Thymus (tissue), 11 donors: Measurements from ENCODE around the gene POU2F3. TPM values are rescaled to one million over a fixed set of nuclear protein-coding genes. Genes with fewer than 3 reads are reported as not detected.

Experiments
- DNase-seq, 9 donors: peaks; one replicate each; pipeline ENCODE4 v3.0.0-alpha.2; 2013; ENCODE audit warnings: low spot score in 9 of 9, low read depth in 6 of 9, missing footprints in 1 of 9
- H3K27ac ChIP-seq, 2 donors: one replicate each; pipeline ENCODE4 v1.5.1; 2013; ENCODE audit warnings: control low read depth in 1 of 2, low read depth in 1 of 2, low read length in 1 of 2, mild to moderate bottlenecking in 1 of 2, moderate library complexity in 1 of 2
- H3K27me3 ChIP-seq, 2 donors: one replicate each; pipeline ENCODE4 v1.5.1; 2013; ENCODE audit warnings: low read length in 1 of 2; ENCODE audit not compliant: control insufficient read depth in 2 of 2, insufficient read depth in 1 of 2
- H3K36me3 ChIP-seq, 2 donors: one replicate each; pipeline ENCODE4 v1.5.1; 2013; ENCODE audit warnings: low read length in 1 of 2, mild to moderate bottlenecking in 1 of 2, moderate library complexity in 1 of 2; ENCODE audit not compliant: control insufficient read depth in 2 of 2, insufficient read depth in 2 of 2
- H3K4me1 ChIP-seq, 2 donors: one replicate each; pipeline ENCODE4 v1.5.1; 2013; ENCODE audit warnings: low read length in 2 of 2; ENCODE audit not compliant: control insufficient read depth in 2 of 2, insufficient read depth in 2 of 2
- H3K4me3 ChIP-seq, 2 donors: one replicate each; pipeline ENCODE4 v1.5.1; 2013; ENCODE audit warnings: low read length in 2 of 2, control low read depth in 1 of 2, mild to moderate bottlenecking in 1 of 2
- H3K9me3 ChIP-seq, 2 donors: one replicate each; pipeline ENCODE4 v1.5.1; 2013; ENCODE audit warnings: low read length in 1 of 2, mild to moderate bottlenecking in 1 of 2; ENCODE audit not compliant: control insufficient read depth in 2 of 2, insufficient read depth in 1 of 2
- WGBS: extraction: QIAGEN DNeasy Blood & Tissue Kit; methylation state at CpG from one replicate; pipeline ENCODE4 v1.1.7; 2013; 5-methylcytosine and 5-hydroxymethylcytosine counted together
- polyA plus RNA-seq: library from polyadenylated mRNA; stranded (reverse); fragments of 200-250 nt; gene quantifications from one replicate; pipeline ENCODE4 v1.2.3, GENCODE V29; 2013
- total RNA-seq: library from RNA; stranded (reverse); fragments of 120-200 nt; gene quantifications from one replicate; pipeline ENCODE4 v1.2.4, GENCODE V29; 2013
- donor health status: healthy.

Gene POU2F3
- total and polyA plus RNA-seq, 2 donors: 0.19 to 2.0 TPM

DNA sequence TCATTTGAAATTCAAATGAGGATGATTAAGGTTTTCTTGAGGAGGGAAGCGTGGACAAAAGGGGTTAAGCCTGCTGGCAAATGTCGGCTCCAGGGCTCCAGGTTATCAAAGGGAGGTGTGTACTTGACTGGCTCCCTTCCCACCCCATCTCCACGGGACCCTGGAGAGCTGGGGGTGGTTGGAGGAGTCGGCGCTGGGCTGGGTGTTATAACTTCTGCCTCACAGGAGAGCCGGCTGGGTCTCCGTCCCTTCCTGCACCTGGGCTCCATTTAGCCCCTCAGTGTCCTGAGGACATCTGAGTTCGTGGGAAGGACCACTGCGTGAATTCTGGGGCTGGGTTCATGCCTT is 15.6 kb downstream of the POU2F3 start:
- Histone ChIP-seq H3K36me3 (no peaks in the 10 kb centered on the region), H3K27ac (no peak overlapping the region), H3K9me3 (no peaks in the 10 kb centered on the region), H3K4me3 (no peak overlapping the region), H3K4me1 (peaks cover 0 to 3% of the 10 kb centered on the region in 2 donors), H3K27me3 (peaks cover 0 to 34% of the 10 kb centered on the region in 2 donors)
- no peak for DNase-seq
- 14% methylated on average over 9 of the region's 9 CpGs for WGBS

DNA sequence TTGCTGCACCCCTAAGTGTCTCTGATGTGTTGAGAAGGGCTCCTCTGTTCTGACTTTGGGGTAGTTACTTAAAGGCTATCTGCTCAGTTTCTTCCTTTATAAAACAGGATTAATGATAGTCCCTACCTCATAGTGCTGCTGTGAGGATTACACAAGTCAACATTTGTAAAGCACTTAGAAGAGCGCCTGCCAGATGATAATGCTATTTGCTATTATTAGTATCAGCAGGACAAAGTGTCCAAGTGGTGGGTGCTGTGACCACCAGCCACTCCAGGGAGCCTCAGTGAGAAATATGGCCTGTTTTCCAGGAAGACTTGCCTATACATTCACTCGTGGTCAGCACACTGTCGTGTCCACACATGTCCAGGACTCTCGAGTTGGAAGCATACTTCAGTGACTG is 16.2 kb downstream of the POU2F3 start:
- Histone ChIP-seq H3K9me3 (no peaks in the 10 kb centered on the region), H3K36me3 (no peaks in the 10 kb centered on the region), H3K27me3 (peaks cover 0 to 34% of the 10 kb centered on the region in 2 donors), H3K4me3 (no peak overlapping the region), H3K27ac (no peak overlapping the region), H3K4me1 (peaks cover 0 to 3% of the 10 kb centered on the region in 2 donors)
- WGBS: 58% methylated on average over 4 of the region's 4 CpGs
- DNase-seq: no peak

DNA sequence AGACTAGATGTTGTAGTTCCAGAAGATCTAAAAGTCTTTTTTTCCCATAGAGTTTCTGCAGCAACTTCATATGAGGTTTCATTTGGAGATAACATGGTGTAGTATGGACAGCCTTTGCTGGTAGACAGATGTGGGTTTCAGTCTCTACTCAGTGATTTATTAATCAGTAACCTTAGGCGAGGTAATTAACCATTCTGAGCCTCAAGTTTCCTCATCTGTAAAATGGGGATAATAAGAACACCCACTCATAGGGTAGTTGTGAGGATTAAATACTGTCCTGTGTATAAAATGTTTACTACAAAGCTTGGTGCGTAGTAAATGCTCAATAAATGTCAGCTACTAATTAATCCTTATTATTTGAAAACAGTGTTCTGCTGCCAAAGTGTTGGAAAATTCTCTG is 16.8 kb downstream of the POU2F3 start:
- no peak overlapping the region for H3K27ac ChIP-seq
- H3K4me1 ChIP-seq: peaks cover 0 to 3% of the 10 kb centered on the region in 2 donors
- no peaks in the 10 kb centered on the region for H3K36me3 ChIP-seq
- H3K27me3 ChIP-seq: peaks cover 0 to 34% of the 10 kb centered on the region in 2 donors
- no peak overlapping the region for H3K4me3 ChIP-seq
- no peaks in the 10 kb centered on the region for H3K9me3 ChIP-seq
- DNase-seq: no peak
- 86% methylated on average over 2 of the region's 2 CpGs for WGBS

DNA sequence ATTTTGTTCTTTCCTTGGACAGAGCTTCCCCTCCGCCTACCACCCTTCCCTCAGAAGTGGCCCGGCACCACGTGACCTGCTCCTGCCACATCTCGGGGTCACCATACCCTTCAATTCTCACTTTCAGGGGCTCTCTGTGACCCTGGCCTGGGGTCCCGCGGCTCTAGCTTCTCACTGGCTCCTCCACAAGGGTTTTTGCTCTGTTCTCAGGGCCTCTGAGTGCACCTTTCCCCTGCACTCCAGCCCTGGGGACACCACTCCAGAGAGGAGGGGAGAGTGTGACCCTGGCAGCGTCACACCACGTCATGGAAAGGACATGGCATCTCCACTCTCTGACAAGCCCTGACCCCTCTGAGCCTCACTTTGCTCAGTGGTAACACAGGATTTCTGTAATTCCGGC is 17.4 kb downstream of the POU2F3 start:
- H3K27me3 ChIP-seq: peaks cover 0 to 34% of the 10 kb centered on the region in 2 donors
- no peak for DNase-seq
- WGBS: 84% methylated on average over 9 of the region's 9 CpGs

DNA sequence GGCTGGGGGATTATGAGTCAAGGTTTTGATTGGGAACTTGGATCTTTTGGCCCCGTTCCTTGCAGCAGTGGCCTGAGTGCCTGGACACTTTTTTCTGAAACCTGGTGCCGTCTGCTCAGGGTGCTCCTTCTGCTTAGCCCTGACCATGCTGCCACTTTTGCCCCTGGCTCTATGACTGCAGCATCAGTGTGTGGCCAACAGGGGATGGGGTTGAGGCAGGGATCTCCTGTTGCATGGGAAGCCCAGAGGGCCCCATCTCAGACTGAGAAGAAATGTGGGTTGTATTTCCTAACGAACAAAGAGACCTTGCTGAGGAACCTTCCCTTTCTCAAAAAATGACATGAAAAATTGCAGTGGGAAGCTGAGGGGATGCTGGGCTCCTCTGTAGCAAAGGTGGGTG is 18.7 kb downstream of the POU2F3 start:
- no peak for DNase-seq
- peaks cover 0 to 3% of the 10 kb centered on the region in 2 donors for H3K4me1 ChIP-seq
- peaks cover 0 to 34% of the 10 kb centered on the region in 2 donors for H3K27me3 ChIP-seq
- no peaks in the 10 kb centered on the region for H3K9me3 ChIP-seq
- H3K4me3 ChIP-seq: no peak overlapping the region
- 76% methylated on average over 3 of the region's 3 CpGs for WGBS
- no peak overlapping the region for H3K27ac ChIP-seq
- H3K36me3 ChIP-seq: no peaks in the 10 kb centered on the region

More for the DNA sequence above, 17.4 kb downstream of the POU2F3 start:
- no peak overlapping the region for H3K4me3 ChIP-seq
- peaks cover 0 to 3% of the 10 kb centered on the region in 2 donors for H3K4me1 ChIP-seq
- H3K27ac ChIP-seq: no peak overlapping the region
- H3K9me3 ChIP-seq: no peaks in the 10 kb centered on the region
- H3K36me3 ChIP-seq: no peaks in the 10 kb centered on the region

DNA sequence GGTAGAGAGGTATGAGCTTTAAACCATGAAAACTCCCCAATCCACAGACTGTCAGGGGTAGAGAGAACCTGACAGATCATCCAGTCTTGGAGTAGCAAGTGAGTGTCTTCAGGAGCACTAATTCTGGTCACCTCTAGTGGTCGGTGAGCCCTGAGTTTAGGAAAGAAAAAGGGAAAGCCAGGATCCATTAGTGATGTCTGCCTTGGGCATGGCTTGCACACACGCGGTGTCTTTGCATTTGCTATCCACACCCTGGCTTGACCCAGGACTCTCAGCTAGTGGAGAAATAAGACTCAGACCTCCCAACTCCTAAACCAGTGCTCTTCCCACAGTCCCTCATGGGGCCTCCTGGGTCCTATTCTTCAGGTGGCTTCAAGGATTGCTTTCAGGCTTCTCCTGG is 19.3 kb downstream of the POU2F3 start:
- no peak for DNase-seq
- H3K9me3 ChIP-seq: no peaks in the 10 kb centered on the region
- H3K4me3 ChIP-seq: no peak overlapping the region
- H3K27ac ChIP-seq: no peak overlapping the region
- H3K4me1 ChIP-seq: peaks cover 0 to 3% of the 10 kb centered on the region in 2 donors
- peaks cover 0 to 32% of the 10 kb centered on the region in 2 donors for H3K27me3 ChIP-seq
- 96% methylated on average over 3 of the region's 3 CpGs for WGBS
- H3K36me3 ChIP-seq: no peaks in the 10 kb centered on the region

DNA sequence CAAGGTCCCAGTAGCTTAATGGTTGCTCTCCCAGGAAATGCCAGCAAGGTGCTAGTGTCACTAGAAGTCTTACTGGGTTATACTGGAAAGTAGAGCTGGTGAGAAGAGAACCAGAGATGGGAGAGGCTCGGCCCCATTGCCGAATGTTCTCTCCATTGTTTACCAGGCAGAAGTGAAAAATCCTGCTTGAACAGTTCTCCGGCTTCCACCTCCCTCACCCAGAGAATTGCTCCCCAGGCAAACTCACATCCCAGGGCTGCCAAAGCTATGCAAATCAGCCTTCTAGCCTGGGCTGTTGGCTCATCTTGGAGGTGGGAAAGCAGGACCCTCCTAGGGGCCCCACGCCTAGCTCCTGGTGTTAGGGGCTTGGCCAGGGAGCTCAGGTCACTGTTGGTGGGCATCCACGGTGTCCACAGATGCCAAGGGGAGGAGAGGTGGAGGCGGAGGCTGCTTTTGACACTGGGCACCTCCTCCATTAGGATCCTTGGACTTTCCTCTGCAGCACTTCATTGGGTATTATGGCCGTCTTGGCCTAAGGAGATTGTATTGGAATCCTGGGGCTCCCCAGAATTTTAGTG is 20.1 kb downstream of the POU2F3 start:
- H3K27me3 ChIP-seq: peaks cover 0 to 24% of the 10 kb centered on the region in 2 donors
- H3K4me1 ChIP-seq: peaks cover 0 to 1% of the 10 kb centered on the region in 2 donors
- DNase-seq: no peak
- no peak overlapping the region for H3K27ac ChIP-seq
- no peaks in the 10 kb centered on the region for H3K9me3 ChIP-seq
- H3K36me3 ChIP-seq: no peaks in the 10 kb centered on the region
- WGBS: 91% methylated on average over 7 of the region's 7 CpGs
- no peak overlapping the region for H3K4me3 ChIP-seq

DNA sequence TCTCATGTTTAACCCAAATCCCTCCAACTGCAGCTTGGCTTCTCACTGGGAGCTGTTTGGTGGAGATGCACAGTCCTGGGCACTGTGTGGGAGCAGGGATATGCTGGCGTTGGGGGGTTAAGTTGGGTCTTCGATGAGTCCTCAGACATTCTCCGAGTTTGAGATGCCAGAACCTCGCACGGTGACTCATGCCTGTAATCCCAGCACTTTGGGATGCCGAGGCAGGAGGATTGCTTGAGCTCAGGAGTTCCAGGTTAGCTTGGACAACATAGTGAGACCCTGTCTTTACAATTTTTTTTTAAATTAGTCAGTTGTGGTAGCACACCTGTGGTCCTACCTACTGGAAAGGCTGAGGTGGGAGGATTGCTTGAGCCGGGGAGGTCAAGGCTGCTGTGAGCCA is 20.7 kb downstream of the POU2F3 start:
- WGBS: 94% methylated on average over 7 of the region's 7 CpGs
- H3K36me3 ChIP-seq: no peaks in the 10 kb centered on the region
- no peak for DNase-seq
- no peak overlapping the region for H3K27ac ChIP-seq
- H3K4me1 ChIP-seq: no peaks in the 10 kb centered on the region
- no peaks in the 10 kb centered on the region for H3K9me3 ChIP-seq
- H3K4me3 ChIP-seq: no peak overlapping the region
- peaks cover 0 to 20% of the 10 kb centered on the region in 2 donors for H3K27me3 ChIP-seq

DNA sequence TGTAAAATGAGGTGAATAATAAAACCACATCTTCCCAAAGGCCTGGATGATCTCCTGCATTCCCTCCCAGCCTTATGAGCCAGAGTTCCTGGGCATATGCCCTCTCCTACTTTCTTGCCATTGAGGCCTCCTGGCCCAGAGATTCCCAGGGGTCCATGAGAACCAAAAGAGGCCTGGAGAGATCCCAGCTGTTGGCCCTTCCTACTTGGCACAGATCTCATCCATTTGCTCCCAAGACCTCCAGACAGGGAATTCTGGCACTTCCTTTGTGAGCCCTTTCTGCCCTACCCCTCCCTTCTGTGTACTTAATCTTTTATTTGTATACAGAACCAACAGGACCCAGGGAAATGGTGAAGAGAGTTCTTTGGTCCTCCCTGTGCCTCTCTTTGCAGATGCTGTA is 21.4 kb downstream of the POU2F3 start:
- Histone ChIP-seq H3K27me3 (peaks cover 0 to 15% of the 10 kb centered on the region in 2 donors), H3K27ac (no peak overlapping the region)

More for the DNA sequence above, 21.4 kb downstream of the POU2F3 start:
- no peak for DNase-seq
- Histone ChIP-seq H3K9me3 (no peaks in the 10 kb centered on the region), H3K4me1 (no peaks in the 10 kb centered on the region), H3K4me3 (no peak overlapping the region), H3K36me3 (no peaks in the 10 kb centered on the region)
